H1 (cell line): ENCODE results near the gene TMSB10. TPM values are rescaled to one million over a fixed set of nuclear protein-coding genes. Genes with fewer than 3 reads are reported as not detected.

Source experiments
- CTCF ChIA-PET: fragments of 300-600 bp; sonication (Branson Sonifier 250); formaldehyde crosslinking; loops from one replicate; lab custom pipeline; 2021; ENCODE audit not compliant: partially characterized antibody; lab: Charles Lee
- POLR2A ChIA-PET: fragments of 300-600 bp; sonication (Branson Sonifier 250); formaldehyde crosslinking; loops from one replicate; lab custom pipeline; 2021; ENCODE audit warnings: inconsistent platforms; ENCODE audit not compliant: partially characterized antibody; lab: Charles Lee
- DNase-seq, 2 experiments: peaks; one replicate each; pipeline versions ENCODE4 v3.0.0 to v3.0.0-alpha.2; 2010 to 2022; ENCODE audit warnings: low spot score in 2 of 2, low read depth in 1 of 2, mixed read lengths in 1 of 2
- FAIRE-seq: peaks from 2 replicates; lab custom pipeline; 2011; peaks lifted over from hg19 to GRCh38; lab: Jason Lieb, UNC
- H2AFZ ChIP-seq: 2 replicates; pipeline ENCODE4 v1.8.1; 2012; ENCODE audit warnings: low read length, inconsistent platforms
- H2AK5ac ChIP-seq: 2 replicates; pipeline ENCODE4 v1.6.1; 2013; ENCODE audit warnings: low read depth, low read length
- H2BK120ac ChIP-seq: replicated peaks from 2 replicates; pipeline ENCODE3; 2013; ENCODE audit warnings: low read depth, low read length, inconsistent platforms
- H2BK12ac ChIP-seq: 2 replicates; pipeline ENCODE4 v1.6.1; 2013; ENCODE audit warnings: low read depth, low read length
- H2BK15ac ChIP-seq: 2 replicates; pipeline ENCODE4 v1.6.1; 2013; ENCODE audit warnings: low read length
- H2BK20ac ChIP-seq: 2 replicates; pipeline ENCODE4 v1.6.1; 2013; ENCODE audit warnings: low read length
- H2BK5ac ChIP-seq: 2 replicates; pipeline ENCODE4 v1.6.1; 2013; ENCODE audit warnings: low read depth, low read length
- H3K14ac ChIP-seq: 2 replicates; pipeline ENCODE4 v1.6.1; 2013; ENCODE audit warnings: inconsistent platforms; ENCODE audit not compliant: insufficient read length
- H3K18ac ChIP-seq: 2 replicates; pipeline ENCODE4 v1.6.1; 2013; ENCODE audit warnings: low read length; ENCODE audit errors: extremely low read depth
- H3K23ac ChIP-seq: 2 replicates; pipeline ENCODE4 v1.6.1; 2013; ENCODE audit warnings: inconsistent platforms; ENCODE audit not compliant: insufficient read length
- H3K23me2 ChIP-seq: 2 replicates; pipeline ENCODE4 v1.6.1; 2013; ENCODE audit warnings: low read depth, low read length
- H3K27ac ChIP-seq: 2 replicates; pipeline ENCODE4 v1.6.1; 2011; ENCODE audit warnings: low read depth, low read length, inconsistent platforms
- H3K27me3 ChIP-seq, 4 experiments: replicated peaks in 1 of 4; 1 replicate in 1 of 4; 2 replicates in 3 of 4; pipeline versions ENCODE4 v1.6.1 to v1.8.1; 2011 to 2013; ENCODE audit warnings: low read length in 3 of 4, mild to moderate bottlenecking in 3 of 4, inconsistent platforms in 2 of 4, mixed read lengths in 2 of 4, moderate library complexity in 1 of 4; ENCODE audit not compliant: control insufficient read depth in 3 of 4, insufficient read depth in 3 of 4; ENCODE audit errors: extremely low read depth in 1 of 4
- H3K36me3 ChIP-seq, 4 experiments: 2 replicates each; pipeline versions ENCODE4 v1.6.1 to v1.8.1; 2011 to 2013; ENCODE audit warnings: mild to moderate bottlenecking in 4 of 4, low read length in 3 of 4, moderate library complexity in 2 of 4, control low read depth in 1 of 4, inconsistent platforms in 1 of 4; ENCODE audit not compliant: insufficient read depth in 4 of 4, control insufficient read depth in 2 of 4
- H3K4ac ChIP-seq: replicated peaks from 2 replicates; pipeline ENCODE3; 2013; ENCODE audit warnings: low read length, low read depth, mixed read lengths, inconsistent platforms; ENCODE audit not compliant: insufficient read length
- H3K4me1 ChIP-seq, 4 experiments: replicated peaks in 1 of 4; 1 replicate in 1 of 4; 2 replicates in 3 of 4; pipeline versions ENCODE4 v1.6.1 to v1.8.1; 2011 to 2013; ENCODE audit warnings: low read length in 3 of 4, inconsistent platforms in 2 of 4, mixed read lengths in 1 of 4; ENCODE audit not compliant: insufficient read depth in 4 of 4, control insufficient read depth in 3 of 4
- H3K4me2 ChIP-seq, 2 experiments: 2 replicates each; pipeline versions ENCODE4 v1.6.1 to v1.8.1; 2011 to 2013; ENCODE audit warnings: low read depth in 2 of 2, low read length in 2 of 2, control low read depth in 1 of 2, inconsistent platforms in 1 of 2, mild to moderate bottlenecking in 1 of 2; ENCODE audit not compliant: insufficient read depth in 1 of 2
- H3K4me3 ChIP-seq, 4 experiments: fragments of 200-600, 300-600 bp in 1 of 4; sonication (generic), shearing (Covaris generic), sonication (Bioruptor Twin) in 1 of 4; 2 replicates each; pipeline versions ENCODE4 v1.5.1 to v1.8.1; 2011 to 2016; ENCODE audit warnings: low read length in 4 of 4, low read depth in 3 of 4, control low read depth in 2 of 4, inconsistent platforms in 2 of 4, mild to moderate bottlenecking in 2 of 4, mixed read lengths in 1 of 4, moderate library complexity in 1 of 4; ENCODE audit not compliant: insufficient read depth in 2 of 4; ENCODE audit errors: extremely low read depth in 1 of 4
- H3K56ac ChIP-seq: replicated peaks from 2 replicates; pipeline ENCODE3; 2013; ENCODE audit warnings: low read depth, mild to moderate bottlenecking, mixed read lengths, low read length, inconsistent platforms; ENCODE audit not compliant: insufficient read length
- H3K79me1 ChIP-seq: 2 replicates; pipeline ENCODE4 v1.6.1; 2013; ENCODE audit warnings: low read depth, low read length, control low read depth
- H3K79me2 ChIP-seq, 2 experiments: 2 replicates each; pipeline versions ENCODE4 v1.6.1 to v1.8.1; 2012 to 2013; ENCODE audit warnings: low read length in 2 of 2, mild to moderate bottlenecking in 2 of 2, inconsistent platforms in 1 of 2; ENCODE audit not compliant: insufficient read depth in 2 of 2, control insufficient read depth in 1 of 2
- H3K9ac ChIP-seq, 4 experiments: replicated peaks in 1 of 4; 1 replicate in 1 of 4; 2 replicates in 3 of 4; pipeline versions ENCODE4 v1.6.1 to v1.8.1; 2011 to 2013; ENCODE audit warnings: low read depth in 3 of 4, low read length in 3 of 4, control low read depth in 2 of 4, mild to moderate bottlenecking in 2 of 4, moderate library complexity in 2 of 4, inconsistent platforms in 1 of 4; ENCODE audit errors: extremely low read depth in 1 of 4
- H3K9me3 ChIP-seq, 2 experiments: 2 replicates each; pipeline versions ENCODE4 v1.6.1 to v1.8.1; 2012 to 2013; ENCODE audit warnings: mild to moderate bottlenecking in 2 of 2, moderate library complexity in 2 of 2, control low read depth in 1 of 2, inconsistent platforms in 1 of 2, low read depth in 1 of 2, low read length in 1 of 2, mixed read lengths in 1 of 2; ENCODE audit not compliant: insufficient read depth in 2 of 2
- H4K20me1 ChIP-seq, 2 experiments: replicated peaks in 1 of 2; 2 replicates each; pipeline versions ENCODE3 to v1.8.1; 2011 to 2013; ENCODE audit warnings: inconsistent platforms in 2 of 2, low read length in 2 of 2, mild to moderate bottlenecking in 1 of 2; ENCODE audit not compliant: insufficient read depth in 2 of 2, control insufficient read depth in 1 of 2
- H4K5ac ChIP-seq: 2 replicates; pipeline ENCODE4 v1.6.1; 2013; ENCODE audit warnings: low read length, low read depth, mixed read lengths, inconsistent platforms; ENCODE audit not compliant: insufficient read length
- H4K8ac ChIP-seq: 2 replicates; pipeline ENCODE4 v1.8.0; 2013; ENCODE audit warnings: mild to moderate bottlenecking, moderate library complexity, low read length, inconsistent platforms; ENCODE audit not compliant: insufficient read depth; ENCODE audit errors: extremely low read depth
- H4K91ac ChIP-seq: replicated peaks from 2 replicates; pipeline ENCODE3; 2013; ENCODE audit warnings: low read length, mixed read lengths, inconsistent platforms; ENCODE audit not compliant: insufficient read length
- ATF2 ChIP-seq: IDR thresholded peaks from 2 replicates; pipeline ENCODE4 v1.6.1; 2012; ENCODE audit warnings: low read length, inconsistent platforms
- CTCF ChIP-seq, 3 experiments: IDR thresholded peaks; 1 replicate in 2 of 3; 2 replicates in 1 of 3; pipeline versions ENCODE4 v1.5.1 to v1.6.1; 2011; ENCODE audit warnings: low read length in 3 of 3, mild to moderate bottlenecking in 3 of 3, inconsistent platforms in 2 of 3, low read depth in 1 of 3, moderate library complexity in 1 of 3; ENCODE audit not compliant: insufficient read depth in 1 of 3; ENCODE audit errors: control extremely low read depth in 1 of 3
- FOSL1 ChIP-seq: IDR thresholded peaks from 2 replicates; pipeline ENCODE4 v1.6.1; 2011; ENCODE audit warnings: mild to moderate bottlenecking, low read depth, low read length, moderate library complexity; ENCODE audit not compliant: insufficient read depth
- KDM4A ChIP-seq: IDR thresholded peaks from one replicate; pipeline ENCODE4 v1.7.1; 2012; ENCODE audit warnings: low read depth, mild to moderate bottlenecking, moderate library complexity, low read length, inconsistent platforms; ENCODE audit not compliant: severe bottlenecking
- NRF1 ChIP-seq: IDR thresholded peaks from 2 replicates; pipeline ENCODE4 v1.6.1; 2011; ENCODE audit warnings: mild to moderate bottlenecking, low read depth, low read length, improper control_type of control experiment
- PHF8 ChIP-seq: fragments of 200-600 bp; sonication (generic); conservative IDR thresholded peaks from 2 replicates; pipeline ENCODE4 v1.7.1; 2012; ENCODE audit warnings: low read depth, mild to moderate bottlenecking, inconsistent platforms, low read length, moderate library complexity
- POLR2A ChIP-seq, 2 experiments: IDR thresholded peaks; 1 replicate in 1 of 2; 2 replicates in 1 of 2; pipeline ENCODE4 v1.6.1; 2011; ENCODE audit warnings: low read depth in 2 of 2, low read length in 2 of 2, mild to moderate bottlenecking in 2 of 2; ENCODE audit errors: control extremely low read depth in 1 of 2
- RAD21 ChIP-seq, 2 experiments: IDR thresholded peaks in 1 of 2; conservative IDR thresholded peaks in 1 of 2; 2 replicates each; pipeline ENCODE4 v1.6.1; 2011; ENCODE audit warnings: low read depth in 2 of 2, low read length in 2 of 2, improper control_type of control experiment in 1 of 2, inconsistent platforms in 1 of 2, mild to moderate bottlenecking in 1 of 2, moderate library complexity in 1 of 2
- WGBS, 2 experiments: shearing (Covaris generic) in 1 of 2; methylation state at CpG; one replicate each; pipeline versions ENCODE4 v1.1.6 to v1.1.7; 2013 to 2015; ENCODE audit warnings: low lambda C conversion rate in 2 of 2, mixed read lengths in 2 of 2, inconsistent platforms in 1 of 2, low coverage in 1 of 2, missing lambda C conversion rate in 1 of 2; ENCODE audit not compliant: insufficient replicate concordance in 2 of 2, insufficient coverage in 1 of 2, insufficient read length in 1 of 2; ENCODE audit errors: extremely low coverage in 1 of 2, missing lambda C conversion rate in 1 of 2; 5-methylcytosine and 5-hydroxymethylcytosine counted together
- polyA plus RNA-seq, 7 experiments: library from polyadenylated mRNA; depleted of rRNA in 3 of 7; stranded (reverse) in 5 of 7; unstranded in 2 of 7; fragments of >200 nt in 5 of 7; fragments of 200-250 nt in 2 of 7; gene quantifications; 1 replicate in 5 of 7; 2 replicates in 1 of 7; 4 replicates in 1 of 7; pipeline versions ENCODE4 v1.2.1 to v1.2.3, GENCODE V29; 2011 to 2013; ENCODE audit warnings: missing spikeins in 2 of 7, mixed read lengths in 2 of 7
- total RNA-seq: library from RNA; stranded (reverse); fragmentation: NEBNext Ultra II Directional; extraction: Animal tissue kit (Norgen Biotek cat#: 25700); gene quantifications from 2 replicates; pipeline ENCODE4 v1.2.1, GENCODE V29; 2021

The TMSB10 gene
- total and polyA plus RNA-seq, 2 of the 8 experiments (the other 6 are each of a cell fraction or from before 2014, with no cell fraction given), result 593 to 1,075 TPM

- no peak overlapping the region for H2AFZ ChIP-seq
- no peak overlapping the region for H3K56ac ChIP-seq
- H3K4me2 ChIP-seq, result no peak overlapping the region
- H3K79me2 ChIP-seq, result no peaks in the 10 kb centered on the region; a peak in 1 of 4 replicates
- no peak overlapping the region for H4K8ac ChIP-seq
- no peak overlapping the region for H3K14ac ChIP-seq
- H3K27ac ChIP-seq, result no peak overlapping the region
- no peaks in the 10 kb centered on the region for H4K20me1 ChIP-seq
- H3K23ac ChIP-seq, result no peak overlapping the region
- H2BK12ac ChIP-seq, result no peak overlapping the region
- ChIA-PET CTCF (interaction anchor here (0.6 to 2.0 kb wide), 7 partner anchors 15 to 338 kb away, joined by 3 to 6 read pairs (median 4); partner anchors contain the start of gene TRABD2A), POLR2A (no interaction called here)
- H2BK20ac ChIP-seq, result no peak overlapping the region
- no peak overlapping the region for H2BK15ac ChIP-seq
- H3K4me3 ChIP-seq, result no peak overlapping the region
- no peak for FAIRE-seq
- H3K9me3 ChIP-seq, result no peaks in the 10 kb centered on the region
- no peaks in the 10 kb centered on the region for H3K36me3 ChIP-seq
- no peak overlapping the region for H4K5ac ChIP-seq
- peaks cover 0 to 6% (median 3%) of the 10 kb centered on the region in 4 experiments; a peak in 4 of 7 replicates for H3K4me1 ChIP-seq
- H3K9ac ChIP-seq, result no peak overlapping the region
- no peak overlapping the region for H4K91ac ChIP-seq
- no peak overlapping the region for H2AK5ac ChIP-seq
- H3K27me3 ChIP-seq, result no peaks in the 10 kb centered on the region
- no peak overlapping the region for H2BK120ac ChIP-seq
- H3K79me1 ChIP-seq, result no peaks in the 10 kb centered on the region; the same call in 1 of the 2 replicates
- DNase-seq, result no peak
- no peak overlapping the region for H2BK5ac ChIP-seq
- H3K4ac ChIP-seq, result no peak overlapping the region
- no peak overlapping the region for H3K18ac ChIP-seq
- H3K23me2 ChIP-seq, result no peaks in the 10 kb centered on the region
- 92% methylated on average over 6 of the region's 6 CpGs; no CpG with 5 or more reads in 1 of the 2 experiments for WGBS, 2 experiments
- TF ChIP-seq RAD21 (IDR thresholded peaks at IDR 0.05 in 1 of 2, conservative IDR thresholded peaks at IDR 0.05 in 1 of 2; ENCODE audit: low read depth in 2 of 2, low read length in 2 of 2), result peak; percentile 27 to 31; a peak in 2 of 4 replicates
- TF ChIP-seq CTCF (IDR thresholded peaks at IDR 0.05; ENCODE audit: control extremely low read depth in 1 of 3, insufficient read depth in 1 of 3, low read depth in 1 of 3, low read length in 3 of 3), result peak in 1 of 3 experiments; percentile 7; a peak in 2 of 4 replicates
- TF ChIP-seq PHF8, result no peak
- TF ChIP-seq NRF1, result no peak
- TF ChIP-seq KDM4A, result no peak
- TF ChIP-seq ATF2, result no peak
- TF ChIP-seq FOSL1, result no peak
- no peak for TF ChIP-seq POLR2A (IDR thresholded peaks at IDR 0.05; ENCODE audit: control extremely low read depth in 1 of 2, low read depth in 2 of 2, low read length in 2 of 2)
Measured at GRCh38 chr2:84865181-84865783, 40.2 kb upstream of the TMSB10 start.
